IPS DF 6.9 (cell line): ENCODE measurements around the gene IPO13.

Experiments
- DNase-seq: peaks from one replicate; pipeline ENCODE4 v3.0.0-alpha.2; 2013; ENCODE audit warnings: low read depth, low spot score
- H3K27ac ChIP-seq: one replicate; pipeline ENCODE4 v1.5.1; 2013; ENCODE audit warnings: low read length, control low read depth
- H3K27me3 ChIP-seq: 2 replicates; pipeline ENCODE4 v1.6.1; 2013; ENCODE audit warnings: mild to moderate bottlenecking, low read length; ENCODE audit not compliant: control insufficient read depth, insufficient read depth
- H3K36me3 ChIP-seq: 2 replicates; pipeline ENCODE4 v1.6.1; 2013; ENCODE audit warnings: low read length; ENCODE audit not compliant: control insufficient read depth, insufficient read depth
- H3K4me1 ChIP-seq: 2 replicates; pipeline ENCODE4 v1.6.1; 2013; ENCODE audit warnings: low read length; ENCODE audit not compliant: control insufficient read depth, insufficient read depth
- H3K4me3 ChIP-seq: 2 replicates; pipeline ENCODE4 v1.5.1; 2013; ENCODE audit warnings: mild to moderate bottlenecking, low read length
- H3K9me3 ChIP-seq: 2 replicates; pipeline ENCODE4 v1.6.1; 2013; ENCODE audit warnings: low read length, inconsistent platforms; ENCODE audit not compliant: control insufficient read depth, insufficient read depth
- WGBS: extraction: QIAGEN DNeasy Blood & Tissue Kit; methylation state at CpG from one replicate; pipeline ENCODE4 v1.1.7; 2013; ENCODE audit warnings: mixed read lengths, missing lambda C conversion rate; ENCODE audit not compliant: insufficient read length, insufficient coverage; 5-methylcytosine and 5-hydroxymethylcytosine counted together

The IPO13 gene

GRCh38 chr1:43963890-43964289 lies 17.1 kb downstream of the IPO13 start:
- Histone ChIP-seq H3K9me3 (no peaks in the 10 kb centered on the region), H3K27ac (no peak overlapping the region), H3K36me3 (no peaks in the 10 kb centered on the region; the same call in 1 of the 2 replicates), H3K27me3 (no peaks in the 10 kb centered on the region), H3K4me1 (no peaks in the 10 kb centered on the region), H3K4me3 (no peak overlapping the region)
- WGBS, result no CpG with 5 or more reads among the region's 5 CpGs
- DNase-seq, result no peak

GRCh38 chr1:43965316-43965715 lies 18.6 kb downstream of the IPO13 start:
- no peak overlapping the region for H3K27ac ChIP-seq
- H3K27me3 ChIP-seq, result no peaks in the 10 kb centered on the region
- H3K4me3 ChIP-seq, result no peak overlapping the region
- WGBS, result 100% methylated on average over 2 of the region's 3 CpGs
- no peaks in the 10 kb centered on the region for H3K4me1 ChIP-seq
- no peaks in the 10 kb centered on the region for H3K9me3 ChIP-seq
- no peak for DNase-seq
- no peaks in the 10 kb centered on the region; the same call in 1 of the 2 replicates for H3K36me3 ChIP-seq

- H3K4me1 ChIP-seq, result 0 out of 2 replicates have a peak, but pooled peaks cover 1% of the 10 kb centered on the region
- H3K4me3 ChIP-seq, result no peak overlapping the region
- no peak for DNase-seq
- no peaks in the 10 kb centered on the region for H3K9me3 ChIP-seq
- peaks cover 8% of the 10 kb centered on the region for H3K36me3 ChIP-seq
- no CpG with 5 or more reads among the region's 6 CpGs for WGBS
- H3K27me3 ChIP-seq, result no peaks in the 10 kb centered on the region
- H3K27ac ChIP-seq, result no peak overlapping the region
Measured at GRCh38 chr1:43968348-43968948, 21.7 kb downstream of the IPO13 start.

- no CpG with 5 or more reads among the region's 7 CpGs for WGBS
- no peak overlapping the region for H3K4me3 ChIP-seq
- peaks cover 8% of the 10 kb centered on the region for H3K36me3 ChIP-seq
- no peaks in the 10 kb centered on the region for H3K27me3 ChIP-seq
- H3K9me3 ChIP-seq, result no peaks in the 10 kb centered on the region
- no peak overlapping the region for H3K27ac ChIP-seq
- no peak for DNase-seq
- H3K4me1 ChIP-seq, result 0 out of 2 replicates have a peak, but pooled peaks cover 1% of the 10 kb centered on the region
Measured at GRCh38 chr1:43969416-43969745, 22.6 kb downstream of the IPO13 start.

GRCh38 chr1:43969746-43970466 lies 23.2 kb downstream of the IPO13 start, which contains the start of gene DPH2:
Gene DPH2, plus strand, starts transcription at chr1:43970010. Its CDS starts 166 bp downstream, at chr1:43970176.
- 0 out of 2 replicates have a peak, but pooled peaks cover 1% of the 10 kb centered on the region for H3K4me1 ChIP-seq
- WGBS, result no CpG with 5 or more reads among the region's 47 CpGs
- peaks cover 8% of the 10 kb centered on the region for H3K36me3 ChIP-seq
- DNase-seq, result peak; percentile 98
- no peaks in the 10 kb centered on the region for H3K9me3 ChIP-seq
- no peak within 1 kb of the TSS for H3K27ac ChIP-seq
- no peaks in the 10 kb centered on the region for H3K27me3 ChIP-seq
- peak within 1 kb of the TSS; percentile 96 for H3K4me3 ChIP-seq

GRCh38 chr1:43970502-43970901 lies 23.8 kb downstream of the IPO13 start:
- Histone ChIP-seq H3K4me3 (peak overlapping the region; percentile 96), H3K36me3 (peaks cover 8% of the 10 kb centered on the region), H3K9me3 (no peaks in the 10 kb centered on the region), H3K27me3 (no peaks in the 10 kb centered on the region), H3K27ac (no peak overlapping the region), H3K4me1 (0 out of 2 replicates have a peak, but pooled peaks cover 1% of the 10 kb centered on the region)
- no CpG with 5 or more reads among the region's 5 CpGs for WGBS
- DNase-seq, result no peak

- H3K36me3 ChIP-seq, result peaks cover 8% of the 10 kb centered on the region
- peaks cover 2% of the 10 kb centered on the region; the same call in 1 of the 2 replicates for H3K4me1 ChIP-seq
- H3K27me3 ChIP-seq, result no peaks in the 10 kb centered on the region
- H3K9me3 ChIP-seq, result no peaks in the 10 kb centered on the region
- H3K27ac ChIP-seq, result no peak overlapping the region
- no peak overlapping the region for H3K4me3 ChIP-seq
- WGBS, result no CpG with 5 or more reads among the region's 9 CpGs
- no peak for DNase-seq
Measured at GRCh38 chr1:43970911-43971310, 24.2 kb downstream of the IPO13 start.

- no peaks in the 10 kb centered on the region for H3K9me3 ChIP-seq
- DNase-seq, result no peak
- H3K4me1 ChIP-seq, result peaks cover 3% of the 10 kb centered on the region; the same call in 1 of the 2 replicates
- H3K27me3 ChIP-seq, result no peaks in the 10 kb centered on the region
- no peak overlapping the region for H3K4me3 ChIP-seq
- H3K27ac ChIP-seq, result no peak overlapping the region
- H3K36me3 ChIP-seq, result peaks cover 9% of the 10 kb centered on the region
- no CpG with 5 or more reads among the region's 17 CpGs for WGBS
Measured at GRCh38 chr1:43971336-43971980, 24.7 kb downstream of the IPO13 start.

GRCh38 chr1:43973981-43974442 lies 27.3 kb downstream of the IPO13 start:
- H3K9me3 ChIP-seq, result no peaks in the 10 kb centered on the region
- no CpG with 5 or more reads among the region's 9 CpGs for WGBS
- H3K36me3 ChIP-seq, result peaks cover 10% of the 10 kb centered on the region
- no peaks in the 10 kb centered on the region for H3K27me3 ChIP-seq
- H3K4me3 ChIP-seq, result peak overlapping the region; percentile 91; the same call in 1 of the 2 replicates
- no peak for DNase-seq
- peaks cover 3% of the 10 kb centered on the region; the same call in 1 of the 2 replicates for H3K4me1 ChIP-seq
- H3K27ac ChIP-seq, result no peak overlapping the region

GRCh38 chr1:43974443-43975248 lies 27.9 kb downstream of the IPO13 start, which contains the start of gene ATP6V0B:
Gene ATP6V0B, plus strand, starts transcription at chr1:43974960. Its CDS starts 81 bp downstream, at chr1:43975041.
- DNase-seq, result peak; percentile 91
- WGBS, result no CpG with 5 or more reads among the region's 93 CpGs
- Histone ChIP-seq H3K4me3 (peak within 1 kb of the TSS; percentile 91), H3K27me3 (no peaks in the 10 kb centered on the region), H3K4me1 (peaks cover 3% of the 10 kb centered on the region; the same call in 1 of the 2 replicates), H3K9me3 (no peaks in the 10 kb centered on the region), H3K36me3 (peaks cover 10% of the 10 kb centered on the region), H3K27ac (no peak within 1 kb of the TSS)
